Right ventricle myocardium inferior (tissue), 1 donor: ENCODE measurements around the gene EXOC4. TPM values are rescaled to one million over a fixed set of nuclear protein-coding genes. Genes with fewer than 3 reads are reported as not detected.

ENCODE experiments used
- ATAC-seq: fragments of 200-7000 bp; cut with Tn5 transposase; one replicate; pipeline ENCODE4 v1.9.1; 2020; ENCODE audit warnings: mild to moderate bottlenecking, moderate library complexity
- DNase-seq: peaks from one replicate; pipeline ENCODE4 v3.0.0; 2021; ENCODE audit errors: missing footprints
- intact Hi-C: fragments of 100-400 bp; cut with DNase I; formaldehyde crosslinking; loops from one replicate; pipeline ENCODE4 v1.11.0; 2022
- microRNA-seq: library from miRNA; unstranded; fragments of <30 nt; microRNA quantifications from one replicate; pipeline ENCODE4 v1.2.0, GENCODE V29; 2020
- total RNA-seq: library from RNA; stranded (reverse); fragmentation: NEBNext Ultra II Directional; extraction: Animal tissue kit (Norgen Biotek cat#: 25700); gene quantifications from one replicate; pipeline ENCODE4 v1.2.1, GENCODE V29; 2021
- donor health status: DM: no; HTN: yes; CAD: no; lungs with severe emphysema.

EXOC4 gene
- total RNA-seq, 1 donor from 2014 or later = 36.8 TPM

DNA sequence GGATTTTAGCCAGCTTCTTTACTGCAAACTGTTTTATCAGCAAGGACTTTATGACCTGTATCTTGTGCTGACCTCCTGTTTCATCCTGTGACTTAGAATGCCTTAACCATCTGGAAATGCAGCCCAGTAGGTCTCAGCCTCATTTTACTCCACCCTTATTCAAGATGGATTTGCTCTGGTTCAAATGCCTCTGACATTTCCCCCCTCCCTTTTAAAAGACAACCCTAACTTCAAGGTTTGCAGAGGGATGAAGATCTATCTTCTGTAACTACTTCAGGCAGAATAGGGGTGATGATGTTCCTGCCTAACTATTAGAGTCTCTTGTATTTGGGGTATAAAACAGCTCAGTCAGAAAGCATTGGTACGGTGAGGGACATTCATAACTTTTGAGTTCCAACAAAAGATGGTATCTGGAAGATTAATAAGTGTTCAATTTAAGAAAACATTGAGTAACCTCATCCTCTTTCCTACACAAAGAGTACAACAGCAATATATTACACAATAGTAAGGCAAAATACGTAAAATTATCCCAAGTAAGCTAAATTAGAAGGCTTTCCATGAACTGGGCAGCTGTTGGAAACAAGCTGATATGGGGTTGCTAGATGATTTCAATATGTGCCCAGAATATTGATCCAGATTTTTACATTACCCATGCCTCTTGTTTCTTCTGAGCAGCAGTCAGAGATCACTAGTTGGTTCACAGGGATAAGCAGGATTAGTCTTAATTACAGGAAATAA, 834.3 kb downstream of the EXOC4 start:
- ATAC-seq (no peak), DNase-seq (no peak)
- intact Hi-C loops = no loop called here

- DNase-seq (no peak), ATAC-seq (no peak)
- intact Hi-C loops = no loop called here
Observed at GRCh38 chr7:134088199-134088598, 835.3 kb downstream of the EXOC4 start.

DNA sequence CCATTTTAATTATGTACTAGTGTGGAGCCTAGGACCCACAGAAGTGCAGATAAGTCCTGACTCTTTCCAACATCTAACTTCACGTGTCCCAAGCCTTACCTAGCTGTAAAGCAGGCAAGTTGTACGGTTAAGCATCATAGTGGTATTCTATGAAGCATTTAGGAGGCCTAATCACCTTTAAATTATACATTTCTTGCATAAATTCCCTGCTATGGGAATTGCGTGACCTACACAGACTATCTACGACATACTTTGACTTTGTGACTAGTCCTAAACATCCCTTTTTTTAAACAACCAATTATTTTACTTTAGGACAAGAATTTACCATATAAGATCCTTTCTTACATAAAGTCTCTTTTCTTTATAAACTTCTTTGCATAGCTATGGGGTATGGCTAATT, 836.6 kb downstream of the EXOC4 start:
- intact Hi-C loops = no loop called here
- DNase-seq (no peak), ATAC-seq (no peak)

- no peak for ATAC-seq
- intact Hi-C loops = loop anchor here (1.0 kb wide), 1 partner anchor 15 kb away; no protein-coding TSS in a partner anchor
Observed at GRCh38 chr7:134098072-134098471, 845.2 kb downstream of the EXOC4 start.

DNA sequence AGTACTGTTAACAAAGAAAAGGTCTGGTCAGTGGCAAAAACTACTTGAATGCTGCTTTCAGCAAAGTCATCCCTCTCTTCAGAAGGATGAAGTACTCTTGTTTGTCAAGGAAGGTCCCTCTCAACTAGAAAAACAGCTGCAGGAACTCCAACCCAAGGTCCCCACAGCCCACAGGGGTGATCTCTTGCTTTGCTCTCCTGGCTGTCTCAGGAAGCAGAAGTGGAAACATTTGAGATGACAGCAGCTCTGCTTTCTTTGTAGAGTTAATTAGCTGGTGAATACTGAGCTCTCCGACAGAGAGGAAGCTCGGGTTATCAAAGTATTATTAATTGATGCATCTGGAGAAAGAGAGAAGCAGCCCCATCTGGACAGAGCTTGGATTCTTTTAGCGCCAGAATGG, 848.8 kb downstream of the EXOC4 start:
- intact Hi-C loops = no loop called here
- DNase-seq = no peak
- ATAC-seq = no peak

More at GRCh38 chr7:134098072-134098471, 845.2 kb downstream of the EXOC4 start:
- no peak for DNase-seq

DNA sequence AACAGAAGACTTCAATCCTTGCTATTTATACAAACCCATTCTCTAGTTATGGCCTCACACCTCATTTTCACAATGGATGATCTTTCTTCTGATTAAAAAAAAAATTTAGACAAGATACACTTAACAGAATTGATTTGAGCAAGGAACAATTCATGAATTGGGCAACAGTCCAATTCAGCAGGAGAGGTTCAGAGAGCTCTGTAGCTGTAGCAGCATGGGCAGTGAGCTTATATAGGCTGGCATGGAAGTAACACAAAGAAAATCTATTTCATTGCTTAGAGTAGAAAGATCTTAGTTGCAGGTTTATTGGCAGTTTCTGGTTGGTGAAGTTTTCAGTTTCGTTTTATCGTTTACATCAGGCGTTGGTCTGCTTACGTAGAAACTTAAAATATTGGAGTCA, 851.3 kb downstream of the EXOC4 start:
- intact Hi-C loops = no loop called here
- DNase-seq (no peak), ATAC-seq (no peak)

DNA sequence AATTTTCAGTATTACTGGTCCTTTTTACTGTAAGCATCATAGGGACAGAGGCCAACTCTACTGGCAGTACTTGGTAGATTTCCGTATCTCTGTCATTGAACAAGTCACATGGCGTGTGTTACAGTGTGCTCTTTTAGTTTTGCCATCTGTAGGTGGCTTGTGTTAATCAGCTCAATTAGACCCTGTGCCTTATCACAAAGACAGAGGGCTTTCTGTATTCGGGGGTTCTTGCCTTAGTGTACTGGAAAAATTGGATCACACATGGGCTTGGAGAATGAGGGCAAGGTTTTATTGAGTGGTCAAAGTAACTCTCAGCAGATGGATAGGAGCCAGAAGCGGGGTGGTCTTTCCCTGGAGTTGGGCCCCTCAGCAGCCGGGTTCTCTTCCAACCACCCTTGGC, 853.0 kb downstream of the EXOC4 start:
- no peak for DNase-seq
- no peak for ATAC-seq
- intact Hi-C loops = no loop called here

DNA sequence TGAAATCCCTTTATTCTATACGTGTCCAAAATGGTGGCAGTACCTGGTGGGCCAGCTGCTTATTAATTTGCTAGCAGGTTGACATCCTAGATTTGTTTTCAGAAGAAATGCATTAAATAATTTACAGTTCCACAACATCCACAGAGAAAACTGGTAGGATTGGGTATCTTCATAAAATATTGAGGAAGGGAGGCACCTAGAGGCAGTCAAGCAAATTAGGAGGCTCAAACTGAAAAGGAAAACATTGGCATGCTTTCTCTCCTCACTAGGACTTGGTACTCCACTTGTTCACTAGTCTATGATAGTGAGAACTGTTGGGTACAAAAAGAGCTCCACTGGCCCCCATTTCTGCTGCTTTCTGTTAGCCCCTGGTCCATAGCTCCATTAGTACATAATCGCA, 855.9 kb downstream of the EXOC4 start:
- ATAC-seq (no peak), DNase-seq (no peak)
- intact Hi-C loops = no loop called here

DNA sequence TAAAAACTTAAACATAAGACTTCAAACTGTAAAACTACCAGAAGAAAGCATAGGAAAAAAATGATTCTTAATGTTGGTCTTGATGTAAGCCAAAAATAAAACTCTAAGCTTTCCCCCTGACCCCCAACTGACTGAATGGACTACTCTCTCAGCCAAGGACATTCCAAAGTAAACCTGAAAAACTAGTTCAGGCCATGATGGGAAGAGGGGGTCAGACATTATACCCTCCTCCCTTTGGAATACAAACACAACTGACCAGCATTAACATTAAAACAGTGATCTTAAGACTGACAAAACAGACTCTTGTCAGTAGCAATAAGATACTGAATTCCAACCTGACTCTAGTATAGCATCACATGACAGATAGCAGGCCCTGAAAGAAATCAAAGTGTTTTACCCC, 860.8 kb downstream of the EXOC4 start:
- ATAC-seq (no peak), DNase-seq (no peak)
- intact Hi-C loops = loop anchor here (1.0 kb wide), 1 partner anchor 15 kb away; no protein-coding TSS in a partner anchor

DNA sequence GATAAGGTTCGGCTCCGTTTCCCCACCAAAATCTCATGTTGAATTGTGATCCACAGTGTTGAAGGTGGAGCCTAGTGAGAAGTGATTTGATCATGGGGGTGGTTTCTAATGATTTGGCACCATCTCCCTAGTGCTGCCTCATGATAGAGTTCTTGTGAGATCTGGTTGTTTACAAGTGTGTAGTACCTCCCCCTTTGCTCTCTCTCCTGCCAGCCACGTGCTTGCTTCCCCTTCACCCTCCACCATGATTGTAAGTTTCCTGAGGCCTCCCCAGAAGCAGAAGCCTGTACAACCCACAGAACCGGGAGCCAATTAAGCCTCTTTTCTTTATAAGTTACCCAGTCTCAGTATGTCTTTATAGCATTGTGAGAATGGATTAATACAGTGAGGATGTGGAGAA, 862.1 kb downstream of the EXOC4 start:
- DNase-seq = no peak
- intact Hi-C loops = no loop called here
- ATAC-seq = no peak

Small RNAs within 50 kb of the gene (microRNA-seq; reads per million reads assigned to microRNA genes)
- gene MIR6133 = not detected

Other genes starting within 250 kb of the EXOC4 start
- 169 TPM for gene CHCHD3, start 171.0 kb upstream of the EXOC4 start, total RNA-seq